ENCODE results near the gene CCDC27.
A peak's percentile ranks its signal among the peaks of the same experiment; 100 is the strongest.

Gene CCDC27

GRCh38 chr1:3752400-3752945, at the start of gene CCDC27:
Gene CCDC27, plus strand, starts transcription at chr1:3752450. Its CDS starts 32 bp downstream, at chr1:3752482.
- DNase-seq, result no peak

GRCh38 chr1:3702528-3702927, 49.7 kb upstream of the CCDC27 start:
- DNase-seq, result no peak

- DNase-seq, result no peak
Observed at GRCh38 chr1:3702990-3703728, 49.1 kb upstream of the CCDC27 start.

- DNase-seq, result no peak
Observed at GRCh38 chr1:3703786-3704371, 48.4 kb upstream of the CCDC27 start.

GRCh38 chr1:3705341-3705950, 46.8 kb upstream of the CCDC27 start:
- DNase-seq, result no peak

GRCh38 chr1:3706651-3707297, 45.5 kb upstream of the CCDC27 start:
- no peak for DNase-seq

- no peak for DNase-seq
Observed at GRCh38 chr1:3707298-3707938, 44.8 kb upstream of the CCDC27 start.

GRCh38 chr1:3707939-3708328, 44.3 kb upstream of the CCDC27 start:
- no peak for DNase-seq

GRCh38 chr1:3708791-3709190, 43.5 kb upstream of the CCDC27 start:
- DNase-seq, result no peak

- no peak for DNase-seq
Observed at GRCh38 chr1:3710251-3710650, 42.0 kb upstream of the CCDC27 start.

GRCh38 chr1:3711381-3711779, 40.9 kb upstream of the CCDC27 start:
- no peak for DNase-seq

GRCh38 chr1:3711780-3712451, 40.3 kb upstream of the CCDC27 start:
- DNase-seq, result no peak

- DNase-seq, result no peak
Observed at GRCh38 chr1:3712573-3713535, 39.4 kb upstream of the CCDC27 start.

GRCh38 chr1:3713840-3714239, 38.4 kb upstream of the CCDC27 start:
- no peak for DNase-seq

- DNase-seq, result no peak
Observed at GRCh38 chr1:3714284-3714741, 37.9 kb upstream of the CCDC27 start.

- DNase-seq, result no peak
Observed at GRCh38 chr1:3714814-3715213, 37.4 kb upstream of the CCDC27 start.

- no peak for DNase-seq
Observed at GRCh38 chr1:3716351-3716750, 35.9 kb upstream of the CCDC27 start.

GRCh38 chr1:3717041-3717714, 35.1 kb upstream of the CCDC27 start:
- no peak for DNase-seq

- DNase-seq, result peak; percentile 54
Observed at GRCh38 chr1:3717715-3718601, 34.3 kb upstream of the CCDC27 start.

Data from RPMI8226 (cell line).